IMR-90 (cell line): ENCODE results near the gene CDK5. TPM values are rescaled to one million over a fixed set of nuclear protein-coding genes. Genes with fewer than 3 reads are reported as not detected.

Source experiments
- ATAC-seq: fragments of 200-7000 bp; cut with Tn5 transposase; 2 replicates; pipeline ENCODE4 v1.9.1; 2020; ENCODE audit warnings: low read depth, mild to moderate bottlenecking, moderate library complexity
- BruUV-seq: library from RNA; stranded (reverse); fragments of 400-500 nt; replicated peaks from 2 replicates; lab custom pipeline; 2021; lab: Mats Ljungman, UMichigan
- CTCF ChIA-PET: fragments of 300-600 bp; formaldehyde crosslinking; extraction: SDS; loops from one replicate; lab custom pipeline; 2021; ENCODE audit warnings: antibody characterized with exemption; lab: Yijun Ruan, JAX
- POLR2A ChIA-PET: fragments of 300-600 bp; sonication (Branson Sonifier 250); formaldehyde crosslinking; loops from one replicate; lab custom pipeline; 2022; ENCODE audit warnings: antibody characterized with exemption; ENCODE audit not compliant: unreplicated experiment; lab: Charles Lee
- DNase-seq: peaks from one replicate; pipeline ENCODE4 v3.0.0; 2013
- H2AFZ ChIP-seq: replicated peaks from 2 replicates; pipeline ENCODE3; 2013; ENCODE audit warnings: low read length, mild to moderate bottlenecking; ENCODE audit not compliant: poor library complexity
- H2AK5ac ChIP-seq: 2 replicates; pipeline ENCODE4 v1.6.1; 2013; ENCODE audit warnings: low read depth, low read length, inconsistent platforms
- H2AK9ac ChIP-seq: replicated peaks from 2 replicates; pipeline ENCODE3; 2013; ENCODE audit warnings: mild to moderate bottlenecking, low read depth, low read length, moderate library complexity; ENCODE audit not compliant: poor library complexity
- H2BK120ac ChIP-seq: 2 replicates; pipeline ENCODE4 v1.6.1; 2013; ENCODE audit warnings: low read depth, low read length, inconsistent platforms
- H2BK15ac ChIP-seq: 3 replicates; pipeline ENCODE4 v1.6.1; 2013; ENCODE audit warnings: low read depth, low read length, inconsistent platforms
- H2BK20ac ChIP-seq: 2 replicates; pipeline ENCODE4 v1.6.1; 2013; ENCODE audit warnings: low read depth, mild to moderate bottlenecking, inconsistent platforms, low read length, moderate library complexity
- H2BK5ac ChIP-seq: 2 replicates; pipeline ENCODE4 v1.6.1; 2013; ENCODE audit warnings: mild to moderate bottlenecking, low read depth, low read length, inconsistent platforms; ENCODE audit not compliant: poor library complexity, severe bottlenecking
- H3K14ac ChIP-seq: replicated peaks from 2 replicates; pipeline ENCODE4 v1.6.1; 2013; ENCODE audit warnings: low read depth, low read length, inconsistent platforms
- H3K18ac ChIP-seq: 2 replicates; pipeline ENCODE4 v1.6.1; 2013; ENCODE audit warnings: low read depth, low read length, control low read depth
- H3K23ac ChIP-seq: 2 replicates; pipeline ENCODE4 v1.6.1; 2013; ENCODE audit warnings: low read depth, low read length, inconsistent platforms
- H3K27ac ChIP-seq: 2 replicates; pipeline ENCODE4 v1.5.1; 2013; ENCODE audit warnings: mild to moderate bottlenecking, control low read depth, low read length; ENCODE audit not compliant: insufficient read depth
- H3K27me3 ChIP-seq: 2 replicates; pipeline ENCODE4 v1.6.1; 2013; ENCODE audit warnings: low read length; ENCODE audit not compliant: control insufficient read depth, insufficient read depth
- H3K36me3 ChIP-seq: 2 replicates; pipeline ENCODE4 v1.6.1; 2013; ENCODE audit warnings: low read length, mixed read lengths; ENCODE audit not compliant: control insufficient read depth, insufficient read depth
- H3K4ac ChIP-seq: 2 replicates; pipeline ENCODE4 v1.6.1; 2013; ENCODE audit warnings: low read depth, low read length, inconsistent platforms
- H3K4me1 ChIP-seq: 2 replicates; pipeline ENCODE4 v1.6.1; 2013; ENCODE audit warnings: low read length, mixed read lengths; ENCODE audit not compliant: control insufficient read depth, insufficient read depth
- H3K4me2 ChIP-seq: 2 replicates; pipeline ENCODE4 v1.6.1; 2013; ENCODE audit warnings: low read depth, mild to moderate bottlenecking, control low read depth, low read length, moderate library complexity
- H3K4me3 ChIP-seq: 2 replicates; pipeline ENCODE4 v1.5.1; 2013; ENCODE audit warnings: low read depth, mild to moderate bottlenecking, control low read depth, low read length, moderate library complexity; ENCODE audit not compliant: insufficient read depth
- H3K56ac ChIP-seq: 2 replicates; pipeline ENCODE4 v1.6.1; 2013; ENCODE audit warnings: low read length, inconsistent platforms; ENCODE audit not compliant: insufficient read depth; ENCODE audit errors: extremely low read depth
- H3K79me1 ChIP-seq, 2 experiments: 2 replicates each; pipeline ENCODE4 v1.6.1; 2013; ENCODE audit warnings: low read length in 2 of 2, inconsistent platforms in 1 of 2, low read depth in 1 of 2
- H3K9ac ChIP-seq: 2 replicates; pipeline ENCODE4 v1.6.1; 2013; ENCODE audit warnings: low read depth, low read length, control low read depth
- H3K9me1 ChIP-seq: 2 replicates; pipeline ENCODE4 v1.6.1; 2013; ENCODE audit warnings: low read length, inconsistent platforms; ENCODE audit not compliant: insufficient read depth
- H3K9me3 ChIP-seq: 2 replicates; pipeline ENCODE4 v1.6.1; 2013; ENCODE audit warnings: low read length; ENCODE audit not compliant: control insufficient read depth, insufficient read depth
- H4K20me1 ChIP-seq: 2 replicates; pipeline ENCODE4 v1.6.1; 2013; ENCODE audit warnings: low read length, inconsistent platforms; ENCODE audit not compliant: insufficient read depth
- H4K5ac ChIP-seq: 2 replicates; pipeline ENCODE4 v1.6.1; 2013; ENCODE audit warnings: mild to moderate bottlenecking, low read depth, low read length, control low read depth
- H4K8ac ChIP-seq, 2 experiments: 2 replicates each; pipeline ENCODE4 v1.6.1; 2013; ENCODE audit warnings: low read depth in 2 of 2, low read length in 2 of 2, control low read depth in 1 of 2, inconsistent platforms in 1 of 2
- H4K91ac ChIP-seq: 2 replicates; pipeline ENCODE4 v1.6.1; 2013; ENCODE audit warnings: low read depth, low read length, inconsistent platforms; ENCODE audit not compliant: insufficient read depth
- BHLHE40 ChIP-seq: fragments of 150-350 bp; IDR thresholded peaks from 2 replicates; pipeline ENCODE4 v1.6.1; 2016; ENCODE audit warnings: mild to moderate bottlenecking, low read depth, low read length
- CEBPB ChIP-seq: IDR thresholded peaks from 2 replicates; pipeline ENCODE4 v1.6.1; 2012; ENCODE audit warnings: low read depth, low read length, improper control_type of control experiment
- CHD1 ChIP-seq: IDR thresholded peaks from 2 replicates; pipeline ENCODE4 v1.6.1; 2012; ENCODE audit warnings: low read depth, low read length, improper control_type of control experiment
- CTCF ChIP-seq: conservative IDR thresholded peaks from 2 replicates; pipeline ENCODE4 v1.5.1; 2012; ENCODE audit warnings: mild to moderate bottlenecking, low read depth, low read length, improper control_type of control experiment
- FOS ChIP-seq: fragments of 150-350 bp; IDR thresholded peaks from 2 replicates; pipeline ENCODE4 v1.6.1; 2016; ENCODE audit warnings: low read depth, low read length
- MAFK ChIP-seq: IDR thresholded peaks from 2 replicates; pipeline ENCODE4 v1.6.1; 2012; ENCODE audit warnings: low read depth, low read length, improper control_type of control experiment
- MAZ ChIP-seq: IDR thresholded peaks from 2 replicates; pipeline ENCODE4 v1.6.1; 2012; ENCODE audit warnings: low read depth, mild to moderate bottlenecking, low read length, improper control_type of control experiment, moderate library complexity, borderline replicate concordance
- MXI1 ChIP-seq: IDR thresholded peaks from 2 replicates; pipeline ENCODE4 v1.6.1; 2012; ENCODE audit warnings: low read depth, mild to moderate bottlenecking, low read length, moderate library complexity, borderline replicate concordance
- NFE2L2 ChIP-seq: fragments of 150-350 bp; IDR thresholded peaks from 2 replicates; pipeline ENCODE4 v1.6.1; 2016; ENCODE audit warnings: low read depth, mild to moderate bottlenecking, low read length
- POLR2A ChIP-seq: IDR thresholded peaks from 2 replicates; pipeline ENCODE4 v1.6.1; 2012; ENCODE audit warnings: mild to moderate bottlenecking, low read depth, low read length
- RAD21 ChIP-seq: IDR thresholded peaks from 2 replicates; pipeline ENCODE4 v1.6.1; 2012; ENCODE audit warnings: low read length, improper control_type of control experiment
- RCOR1 ChIP-seq: IDR thresholded peaks from 2 replicates; pipeline ENCODE4 v1.6.1; 2012; ENCODE audit warnings: mild to moderate bottlenecking, low read length, improper control_type of control experiment; ENCODE audit not compliant: insufficient replicate concordance
- RFX5 ChIP-seq: IDR thresholded peaks from 2 replicates; pipeline ENCODE4 v1.8.0; 2012; ENCODE audit warnings: low read depth, mild to moderate bottlenecking, low read length, moderate library complexity
- SMC3 ChIP-seq: fragments of 150-350 bp; IDR thresholded peaks from 2 replicates; pipeline ENCODE4 v1.6.1; 2016; ENCODE audit warnings: low read depth, mild to moderate bottlenecking, antibody characterized with exemption, low read length, moderate library complexity
- WGBS, 2 experiments: methylation state at CpG; one replicate each; pipeline versions ENCODE4 v1.1.5 to v1.1.7; 2013; ENCODE audit warnings: missing lambda C conversion rate in 2 of 2; ENCODE audit not compliant: insufficient read length in 1 of 2; ENCODE audit errors: extremely low coverage in 2 of 2; 5-methylcytosine and 5-hydroxymethylcytosine counted together
- dilution Hi-C: fragments of 300-500 bp; cut with HindIII; formaldehyde crosslinking; loops from one replicate; pipeline ENCODE4 v1.14.3; 2018; ENCODE audit warnings: low sequenced_read_pairs; ENCODE audit not compliant: unreplicated experiment
- in situ Hi-C: fragments of 300-500 bp; cut with MboI; formaldehyde crosslinking; loops from 3 replicates; pipeline ENCODE4 v1.14.3; 2019; ENCODE audit warnings: low sequenced_read_pairs, inconsistent platforms, mixed read lengths
- intact Hi-C: fragments of 100-400 bp; cut with micrococcal nuclease; formaldehyde crosslinking; loops from 2 replicates; pipeline ENCODE4 v1.10.0; 2022
- polyA plus RNA-seq, 3 experiments: library from polyadenylated mRNA; depleted of rRNA; stranded (reverse); fragments of >200 nt; gene quantifications; 2 replicates each; pipeline ENCODE4 v1.2.3, GENCODE V29; 2012; ENCODE audit warnings: low replicate concordance in 1 of 3
- total RNA-seq: library from RNA; depleted of rRNA; stranded (reverse); fragments of >200 nt; gene quantifications from 2 replicates; pipeline ENCODE4 v1.2.3, GENCODE V29; 2012
- TF ChIP-seq, protein P1 (sequence below): fragments of 150-350 bp; IDR thresholded peaks from 2 replicates; pipeline ENCODE4 v1.6.1; 2016; ENCODE audit warnings: low read depth, mild to moderate bottlenecking, low read length, moderate library complexity, borderline replicate concordance
- TF ChIP-seq, protein P2 (sequence below): fragments of 150-350 bp; IDR thresholded peaks from 2 replicates; pipeline ENCODE4 v1.6.1; 2017; ENCODE audit warnings: mild to moderate bottlenecking, antibody characterized with exemption, low read length, low read depth

CDK5 gene
- total and polyA plus RNA-seq, 2 of the 4 experiments (the other 2 are of a cell fraction) = 22.4 to 34.8 TPM

DNA sequence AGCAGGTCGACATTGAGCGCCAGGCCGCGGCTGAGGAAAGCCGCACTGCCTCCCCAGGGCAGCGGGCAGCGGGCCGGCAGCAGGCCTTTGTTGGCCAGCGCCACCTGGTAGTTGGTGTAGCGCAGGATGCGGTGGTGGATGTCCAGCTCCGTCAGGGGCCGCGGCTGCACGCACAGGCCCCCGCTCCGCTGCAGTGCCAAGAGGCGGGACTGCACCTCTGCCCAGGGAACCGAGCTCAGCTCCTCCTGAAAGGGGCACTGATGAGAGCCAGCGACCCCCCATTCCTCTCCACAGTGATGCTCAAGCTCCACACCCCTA lies 38.6 kb downstream of the CDK5 start:
- H2AK5ac ChIP-seq = no peak overlapping the region
- TF ChIP-seq CHD1 = no peak
- no peak for TF ChIP-seq CTCF
- TF ChIP-seq, protein P1, sequence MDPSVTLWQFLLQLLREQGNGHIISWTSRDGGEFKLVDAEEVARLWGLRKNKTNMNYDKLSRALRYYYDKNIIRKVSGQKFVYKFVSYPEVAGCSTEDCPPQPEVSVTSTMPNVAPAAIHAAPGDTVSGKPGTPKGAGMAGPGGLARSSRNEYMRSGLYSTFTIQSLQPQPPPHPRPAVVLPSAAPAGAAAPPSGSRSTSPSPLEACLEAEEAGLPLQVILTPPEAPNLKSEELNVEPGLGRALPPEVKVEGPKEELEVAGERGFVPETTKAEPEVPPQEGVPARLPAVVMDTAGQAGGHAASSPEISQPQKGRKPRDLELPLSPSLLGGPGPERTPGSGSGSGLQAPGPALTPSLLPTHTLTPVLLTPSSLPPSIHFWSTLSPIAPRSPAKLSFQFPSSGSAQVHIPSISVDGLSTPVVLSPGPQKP = no peak
- no peak for TF ChIP-seq MAFK
- TF ChIP-seq, protein P2, sequence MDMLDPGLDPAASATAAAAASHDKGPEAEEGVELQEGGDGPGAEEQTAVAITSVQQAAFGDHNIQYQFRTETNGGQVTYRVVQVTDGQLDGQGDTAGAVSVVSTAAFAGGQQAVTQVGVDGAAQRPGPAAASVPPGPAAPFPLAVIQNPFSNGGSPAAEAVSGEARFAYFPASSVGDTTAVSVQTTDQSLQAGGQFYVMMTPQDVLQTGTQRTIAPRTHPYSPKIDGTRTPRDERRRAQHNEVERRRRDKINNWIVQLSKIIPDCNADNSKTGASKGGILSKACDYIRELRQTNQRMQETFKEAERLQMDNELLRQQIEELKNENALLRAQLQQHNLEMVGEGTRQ = no peak
- no peak for TF ChIP-seq RAD21
- TF ChIP-seq MAZ = no peak
- no peak for TF ChIP-seq NFE2L2
- no peak for TF ChIP-seq RCOR1
- no peak for TF ChIP-seq CEBPB
- no peak for TF ChIP-seq RFX5
- TF ChIP-seq POLR2A = no peak
- TF ChIP-seq FOS = no peak
- no peak for TF ChIP-seq SMC3
- TF ChIP-seq BHLHE40 = no peak
- TF ChIP-seq MXI1 = no peak
- H2BK20ac ChIP-seq = no peak overlapping the region
- H4K20me1 ChIP-seq = no peaks in the 10 kb centered on the region
- peaks cover 3% of the 10 kb centered on the region; the same call in 1 of the 2 replicates for H3K4me1 ChIP-seq
- no peaks in the 10 kb centered on the region for H3K79me1 ChIP-seq
- H4K5ac ChIP-seq = no peak overlapping the region
- no peak overlapping the region; the same call in 1 of the 2 replicates for H3K4me2 ChIP-seq
- H2BK120ac ChIP-seq = no peak overlapping the region
- no peak overlapping the region for H3K4me3 ChIP-seq
- intact Hi-C loops (loop anchor here (2.0 kb wide), 1 partner anchor 56 kb away; no protein-coding TSS in a partner anchor), in situ Hi-C loops (no loop called here), dilution Hi-C loops (no loop called here)
- no peaks in the 10 kb centered on the region for H3K9me1 ChIP-seq
- POLR2A ChIA-PET = no interaction called here
- no peak overlapping the region for H2AK9ac ChIP-seq
- H3K18ac ChIP-seq = no peak overlapping the region
- DNase-seq (no peak), ATAC-seq (no peak)
- H4K91ac ChIP-seq = no peak overlapping the region
- peaks cover 61% of the 10 kb centered on the region for H3K27me3 ChIP-seq
- H2AFZ ChIP-seq = peak overlapping the region; percentile 74
- no peaks in the 10 kb centered on the region for H3K9me3 ChIP-seq
- WGBS, 2 experiments = 42% methylated on average over 3 of the region's 20 CpGs; no CpG with 5 or more reads in 1 of the 2 experiments
- CTCF ChIA-PET = interaction anchor here (0.5 to 1.1 kb wide), 3 partner anchors 9 to 1268 kb away, joined by 3 to 8 read pairs (median 3); partner anchors contain the start of gene ABCB8
- no peak overlapping the region for H3K9ac ChIP-seq
- no peak overlapping the region for H2BK5ac ChIP-seq
- H3K27ac ChIP-seq = no peak overlapping the region
- H3K23ac ChIP-seq = no peak overlapping the region
- H3K4ac ChIP-seq = no peak overlapping the region
- no peak overlapping the region for H2BK15ac ChIP-seq
- H3K14ac ChIP-seq = no peak overlapping the region
- H4K8ac ChIP-seq = no peak overlapping the region
- no peaks in the 10 kb centered on the region for H3K36me3 ChIP-seq
- no peak overlapping the region for H3K56ac ChIP-seq
- BruUV-seq = no TSS peak
